Caco-2 (cell line): Measurements from ENCODE around the gene MMAB. TPM values are rescaled to one million over a fixed set of nuclear protein-coding genes. Genes with fewer than 3 reads are reported as not detected.
A peak's percentile ranks its signal among the peaks of the same experiment; 100 is the strongest.

Experiments
- BruUV-seq: library from RNA; stranded (reverse); fragments of 400-500 nt; replicated peaks from 2 replicates; lab custom pipeline; 2021; lab: Mats Ljungman, UMichigan
- CTCF ChIA-PET: fragments of 300-600 bp; sonication (Branson Sonifier 250); formaldehyde crosslinking; loops from one replicate; lab custom pipeline; 2022; ENCODE audit warnings: antibody characterized with exemption; lab: Charles Lee
- POLR2A ChIA-PET: fragments of 300-600 bp; sonication (Branson Sonifier 250); formaldehyde crosslinking; loops from one replicate; lab custom pipeline; 2022; ENCODE audit warnings: antibody characterized with exemption; lab: Charles Lee
- DNase-seq, 2 experiments: peaks; one replicate each; pipeline versions ENCODE4 v3.0.0 to v3.0.0-alpha.2; 2020 to 2022
- H3K27me3 ChIP-seq: replicated peaks from 2 replicates; pipeline ENCODE4 v1.6.0; 2011; ENCODE audit warnings: low read length; ENCODE audit not compliant: control insufficient read depth, insufficient read depth
- H3K36me3 ChIP-seq: 2 replicates; pipeline ENCODE4 v1.5.1; 2011; ENCODE audit warnings: low read length; ENCODE audit not compliant: control insufficient read depth, insufficient read depth
- H3K4me1 ChIP-seq: fragments of 250-450 bp; sonication (Bioruptor Pico); 2 replicates; pipeline ENCODE4 v1.5.1; 2020; ENCODE audit warnings: mild to moderate bottlenecking
- H3K4me3 ChIP-seq: 2 replicates; pipeline ENCODE4 v1.5.1; 2011; ENCODE audit warnings: low read depth, mild to moderate bottlenecking, control low read depth, low read length
- H3K9me3 ChIP-seq: fragments of 250-450 bp; sonication (Bioruptor Pico); 2 replicates; pipeline ENCODE4 v1.5.1; 2020; ENCODE audit warnings: mild to moderate bottlenecking, moderate library complexity
- H3K27ac Mint-ChIP-seq: one replicate; pipeline ENCODE4 v1.8.0; 2022; ENCODE audit warnings: mixed read lengths; ENCODE audit not compliant: unreplicated experiment
- H3K27me3 Mint-ChIP-seq: one replicate; pipeline ENCODE4 v1.8.0; 2022; ENCODE audit warnings: mixed read lengths; ENCODE audit not compliant: insufficient read depth, unreplicated experiment
- H3K36me3 Mint-ChIP-seq: one replicate; pipeline ENCODE4 v1.8.0; 2022; ENCODE audit warnings: mild to moderate bottlenecking, mixed read lengths; ENCODE audit not compliant: insufficient read depth, unreplicated experiment
- H3K4me1 Mint-ChIP-seq: one replicate; pipeline ENCODE4 v1.8.0; 2022; ENCODE audit warnings: low read depth, mixed read lengths; ENCODE audit not compliant: unreplicated experiment
- H3K4me3 Mint-ChIP-seq: one replicate; pipeline ENCODE4 v1.8.0; 2022; ENCODE audit warnings: mild to moderate bottlenecking, moderate library complexity, mixed read lengths; ENCODE audit not compliant: unreplicated experiment
- H3K9me3 Mint-ChIP-seq: one replicate; pipeline ENCODE4 v1.8.0; 2022; ENCODE audit warnings: mixed read lengths; ENCODE audit not compliant: unreplicated experiment
- CTCF ChIP-seq, 2 experiments: fragments of 200-600 bp in 1 of 2; IDR thresholded peaks; 1 replicate in 1 of 2; 2 replicates in 1 of 2; pipeline versions ENCODE4 v1.5.1 to v1.8.0; 2011 to 2022; ENCODE audit warnings: antibody characterized with exemption in 1 of 2, control low read depth in 1 of 2, inconsistent platforms in 1 of 2, low read depth in 1 of 2, low read length in 1 of 2, mild to moderate bottlenecking in 1 of 2, moderate library complexity in 1 of 2; ENCODE audit not compliant: insufficient read depth in 1 of 2, severe bottlenecking in 1 of 2, unreplicated experiment in 1 of 2
- intact Hi-C: fragments of 100-400 bp; cut with micrococcal nuclease; formaldehyde crosslinking; loops from one replicate; pipeline ENCODE4 v1.10.0; 2022; ENCODE audit not compliant: unreplicated experiment
- total RNA-seq: library from RNA; stranded (reverse); gene quantifications from 2 replicates; pipeline ENCODE4 v1.2.3, GENCODE V29; 2022

The MMAB gene
- total RNA-seq, 1 experiment from 2014 or later: 48.9 TPM

DNA sequence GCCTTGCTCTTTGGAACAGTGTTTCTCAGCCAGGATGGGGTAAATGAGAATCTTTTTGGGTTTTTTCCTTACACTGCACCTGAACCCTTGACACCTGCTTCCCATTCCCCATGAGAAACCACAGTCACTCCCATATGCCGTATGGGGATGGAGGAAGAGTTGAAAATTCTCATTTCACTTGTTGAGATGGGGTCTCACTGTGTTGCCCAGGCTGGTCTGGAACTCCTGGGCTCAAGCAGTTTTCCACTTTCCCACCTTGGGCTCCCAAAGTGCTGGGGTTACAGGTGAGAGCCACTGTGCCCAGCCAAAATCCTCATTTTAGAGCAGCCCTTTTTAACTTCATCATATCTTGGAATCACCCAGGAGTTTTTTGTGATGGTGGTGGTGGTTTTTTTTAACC lies 4.0 kb upstream of the MMAB start:
- ChIA-PET POLR2A (no interaction called here), CTCF (no interaction called here)
- TF ChIP-seq CTCF (IDR thresholded peaks at IDR 0.05; ENCODE audit: insufficient read depth in 1 of 2, low read depth in 1 of 2, low read length in 1 of 2, severe bottlenecking in 1 of 2, unreplicated experiment in 1 of 2): no peak
- no peaks in the 10 kb centered on the region for H3K4me1 Mint-ChIP-seq
- H3K36me3 Mint-ChIP-seq: peaks cover 26% of the 10 kb centered on the region
- H3K36me3 ChIP-seq: no peaks in the 10 kb centered on the region; the same call in 1 of the 2 replicates
- H3K27me3 ChIP-seq: no peaks in the 10 kb centered on the region
- intact Hi-C loops: no loop called here
- H3K27me3 Mint-ChIP-seq: no peaks in the 10 kb centered on the region
- no peaks in the 10 kb centered on the region; the same call in 1 of the 2 replicates for H3K4me1 ChIP-seq
- no peak overlapping the region for H3K27ac Mint-ChIP-seq
- no peaks in the 10 kb centered on the region for H3K9me3 Mint-ChIP-seq
- no peak for DNase-seq
- no peak overlapping the region for H3K4me3 Mint-ChIP-seq
- no TSS peak for BruUV-seq
- H3K4me3 ChIP-seq: no peak overlapping the region
- no peaks in the 10 kb centered on the region for H3K9me3 ChIP-seq

DNA sequence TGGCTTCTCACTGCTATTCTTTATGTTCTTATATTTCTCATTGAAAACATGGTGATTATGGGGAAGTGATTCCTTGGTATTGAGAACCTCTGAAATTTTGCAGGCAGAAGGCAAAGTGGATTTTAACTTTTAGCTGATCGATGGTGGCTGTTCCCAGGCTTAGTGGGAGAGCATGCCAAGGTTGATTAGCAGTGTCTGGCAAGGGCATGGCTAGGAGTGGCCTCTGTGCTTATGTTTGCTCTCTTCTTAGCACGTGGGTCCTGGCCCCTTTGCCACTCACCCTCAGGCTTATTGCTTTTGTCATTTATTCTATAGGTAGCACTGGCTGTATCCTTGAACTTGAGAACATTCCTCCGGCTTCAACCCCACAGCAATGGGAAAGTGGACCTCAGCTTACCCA lies 2.4 kb upstream of the MMAB start:
- no peaks in the 10 kb centered on the region for H3K27me3 ChIP-seq
- no peak for DNase-seq
- no TSS peak for BruUV-seq
- ChIA-PET POLR2A (no interaction called here), CTCF (no interaction called here)
- Mint-ChIP-seq H3K27ac (no peak overlapping the region), H3K9me3 (no peaks in the 10 kb centered on the region), H3K4me3 (no peak overlapping the region), H3K27me3 (no peaks in the 10 kb centered on the region), H3K4me1 (no peaks in the 10 kb centered on the region), H3K36me3 (peaks cover 28% of the 10 kb centered on the region)
- no peaks in the 10 kb centered on the region for H3K9me3 ChIP-seq
- H3K4me1 ChIP-seq: no peaks in the 10 kb centered on the region; the same call in 1 of the 2 replicates
- H3K36me3 ChIP-seq: no peaks in the 10 kb centered on the region; the same call in 1 of the 2 replicates
- H3K4me3 ChIP-seq: no peak overlapping the region
- no peak for TF ChIP-seq CTCF (IDR thresholded peaks at IDR 0.05; ENCODE audit: insufficient read depth in 1 of 2, low read depth in 1 of 2, low read length in 1 of 2, severe bottlenecking in 1 of 2, unreplicated experiment in 1 of 2)
- intact Hi-C loops: no loop called here

DNA sequence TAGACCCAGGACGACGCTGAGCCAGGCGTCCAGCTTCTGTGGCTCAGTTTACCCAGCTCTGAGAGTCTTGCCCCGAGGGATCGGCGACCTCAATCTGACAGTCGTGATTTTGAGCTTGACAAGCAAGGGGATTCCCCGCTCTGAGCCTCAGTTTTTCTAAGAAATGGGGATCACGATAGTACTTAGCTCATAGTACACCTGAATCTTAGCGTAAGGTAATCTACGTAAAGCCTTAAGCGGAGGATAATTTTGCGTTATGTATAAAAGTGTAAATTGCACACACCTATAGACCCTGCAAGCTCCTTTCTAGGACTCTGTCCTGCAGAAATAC lies 575 bp upstream of the MMAB start:
- no peaks in the 10 kb centered on the region for H3K9me3 Mint-ChIP-seq
- intact Hi-C loops: loop anchor here (2.0 to 5.0 kb wide), 2 partner anchors 55 to 1168 kb away; partner anchors contain the start of gene PPP1CC
- TF ChIP-seq CTCF (IDR thresholded peaks at IDR 0.05; ENCODE audit: insufficient read depth in 1 of 2, low read depth in 1 of 2, low read length in 1 of 2, severe bottlenecking in 1 of 2, unreplicated experiment in 1 of 2): no peak
- BruUV-seq: no TSS peak
- peaks cover 39% of the 10 kb centered on the region for H3K36me3 Mint-ChIP-seq
- no peaks in the 10 kb centered on the region; the same call in 1 of the 2 replicates for H3K36me3 ChIP-seq
- H3K4me1 Mint-ChIP-seq: no peaks in the 10 kb centered on the region
- no peaks in the 10 kb centered on the region for H3K9me3 ChIP-seq
- ChIA-PET POLR2A (interaction anchor here (0.8 to 1.1 kb wide), 6 partner anchors 20 to 166 kb away, joined by 3 to 4 read pairs (median 3); partner anchors contain the start of genes KCTD10 and UBE3B), CTCF (interaction anchor here (1.0 to 1.8 kb wide), 4 partner anchors 9 to 201 kb away, joined by 3 to 14 read pairs (median 5); partner anchors contain the start of gene FAM222A)
- DNase-seq: no peak
- H3K4me3 ChIP-seq: peak overlapping the region; percentile 65
- H3K27ac Mint-ChIP-seq: peak overlapping the region; percentile 96
- H3K27me3 ChIP-seq: no peaks in the 10 kb centered on the region
- no peaks in the 10 kb centered on the region; the same call in 1 of the 2 replicates for H3K4me1 ChIP-seq
- H3K4me3 Mint-ChIP-seq: peak overlapping the region; percentile 81
- H3K27me3 Mint-ChIP-seq: no peaks in the 10 kb centered on the region
